SIG-M5 treated with dmso at 0.1 percent for 504 hours (cell line): ENCODE results near the gene C11orf98.
"Not testable (repeated sequence)": the region's sequence is repeated elsewhere in the genome, so short reads cannot be mapped to it uniquely, and the experiment has no call there.

Experiments
- DNase-seq: peaks from one replicate; lab custom pipeline; 2025; ENCODE audit not compliant: unreplicated experiment; lab: John Stamatoyannopoulos, UW

Gene C11orf98

GRCh38 chr11:62654297-62654696 is 10.7 kb downstream of the C11orf98 start:
- no peak for DNase-seq

- no peak for DNase-seq
Observed at GRCh38 chr11:62652161-62653006, 12.6 kb downstream of the C11orf98 start.

DNA sequence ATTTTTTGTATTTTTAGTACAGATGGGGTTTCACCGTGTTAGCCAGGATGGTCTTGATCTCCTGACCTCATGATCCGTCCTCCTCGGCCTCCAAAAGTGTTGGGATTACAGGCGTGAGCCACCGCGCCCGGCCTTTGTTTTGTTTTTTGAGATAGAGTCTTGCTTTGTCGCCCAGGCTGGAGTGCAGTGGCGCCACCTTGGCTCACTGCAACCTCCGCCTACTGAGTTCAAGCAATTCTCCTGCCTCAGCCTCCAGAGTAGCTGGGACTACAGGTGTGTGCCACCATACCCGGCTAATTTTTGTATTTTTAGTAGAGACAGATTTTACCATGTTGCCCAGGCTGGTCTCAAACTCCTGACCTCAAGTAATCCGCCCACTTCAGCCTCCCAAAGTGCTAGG is 14.7 kb downstream of the C11orf98 start:
- not testable (repeated sequence) for DNase-seq

GRCh38 chr11:62649486-62649885 is 15.5 kb downstream of the C11orf98 start:
- DNase-seq, result no peak

- DNase-seq, result no peak
Observed at GRCh38 chr11:62648967-62649364, 16.0 kb downstream of the C11orf98 start.

- DNase-seq, result no peak
Observed at GRCh38 chr11:62648185-62648966, 16.6 kb downstream of the C11orf98 start.

DNA sequence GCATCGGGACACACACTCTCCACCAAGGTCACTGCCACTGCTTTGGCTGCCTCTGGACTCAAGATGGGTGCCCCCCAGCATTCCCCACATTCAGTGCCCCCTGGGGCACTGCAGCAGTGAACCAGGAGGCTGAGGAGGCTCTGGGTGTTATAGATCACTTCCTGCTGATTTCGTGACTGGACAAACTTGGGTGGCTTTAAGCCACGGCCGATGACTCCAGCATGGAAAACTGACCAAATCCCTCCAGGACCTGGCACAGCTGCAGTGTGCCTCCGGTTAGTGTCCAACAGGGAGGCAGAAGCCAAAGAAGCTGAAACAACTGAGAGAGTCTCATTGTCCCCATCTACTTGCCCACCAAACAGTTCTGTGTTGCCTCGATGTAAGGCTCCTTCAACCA is 17.4 kb downstream of the C11orf98 start:
- no peak for DNase-seq

- DNase-seq, result no peak
Observed at GRCh38 chr11:62646825-62647608, 18.0 kb downstream of the C11orf98 start.

DNA sequence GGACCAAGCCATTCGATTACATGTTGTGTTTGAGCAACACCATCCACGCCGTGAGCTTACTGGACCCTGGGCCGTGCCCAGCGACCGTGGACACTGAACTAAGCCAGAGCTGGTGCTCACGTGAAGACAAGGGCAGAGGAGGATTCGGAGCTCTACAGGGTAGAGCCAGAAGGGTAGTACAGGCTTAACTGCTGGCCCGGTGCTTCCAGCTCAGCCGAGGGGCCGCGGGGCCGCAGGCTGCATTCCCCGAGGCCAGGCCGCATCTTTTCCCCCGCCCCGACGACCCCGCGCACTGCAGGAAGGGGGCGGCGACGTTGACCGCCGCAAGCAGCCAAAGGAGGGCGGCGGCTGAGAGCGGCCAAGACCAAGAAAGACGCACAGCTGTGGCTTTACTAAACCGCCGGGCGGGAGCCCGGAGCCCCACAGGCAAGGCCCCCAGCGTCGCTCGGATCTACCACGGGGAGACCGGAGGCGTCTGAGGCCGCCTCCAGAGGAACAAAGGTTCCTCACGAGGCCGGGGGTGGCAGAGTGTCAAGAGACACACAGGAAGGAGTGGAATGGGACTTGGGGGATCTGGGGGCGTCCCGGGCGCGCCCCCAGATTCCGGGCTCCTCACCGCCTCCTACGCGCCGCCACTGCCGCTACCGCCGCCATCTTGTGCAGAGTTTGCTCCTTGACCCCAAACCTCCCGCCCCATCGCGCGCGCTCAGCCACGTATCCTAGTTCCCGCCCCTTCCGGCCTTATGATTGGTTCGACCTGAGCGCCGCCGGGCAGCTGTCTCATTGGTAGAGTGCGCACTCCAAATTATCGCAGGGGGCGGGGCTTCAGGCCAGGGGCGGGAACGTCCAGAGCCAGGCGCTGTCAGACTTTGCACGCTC is 18.8 kb downstream of the C11orf98 start, which contains the start of gene GANAB:
Gene GANAB, minus strand, starts transcription at position 668 of the 879 bp plus-strand sequence. Its CDS starts 14 bp downstream, at position 654.
- peak; percentile 97 for DNase-seq

DNA sequence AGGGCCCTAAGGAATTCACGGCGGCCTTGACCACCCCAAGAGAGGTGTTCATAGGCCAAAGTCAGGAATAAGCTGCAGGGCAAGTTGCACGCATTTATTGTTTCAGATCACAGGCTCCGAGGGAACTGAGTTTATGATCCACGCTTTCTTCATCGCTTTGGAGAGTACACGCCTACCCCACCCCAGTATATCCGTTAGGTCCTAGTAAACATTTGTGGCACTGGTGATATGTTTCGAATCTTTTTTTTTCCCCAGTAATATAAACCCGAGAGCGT is 19.4 kb downstream of the C11orf98 start:
- DNase-seq, result no peak

DNA sequence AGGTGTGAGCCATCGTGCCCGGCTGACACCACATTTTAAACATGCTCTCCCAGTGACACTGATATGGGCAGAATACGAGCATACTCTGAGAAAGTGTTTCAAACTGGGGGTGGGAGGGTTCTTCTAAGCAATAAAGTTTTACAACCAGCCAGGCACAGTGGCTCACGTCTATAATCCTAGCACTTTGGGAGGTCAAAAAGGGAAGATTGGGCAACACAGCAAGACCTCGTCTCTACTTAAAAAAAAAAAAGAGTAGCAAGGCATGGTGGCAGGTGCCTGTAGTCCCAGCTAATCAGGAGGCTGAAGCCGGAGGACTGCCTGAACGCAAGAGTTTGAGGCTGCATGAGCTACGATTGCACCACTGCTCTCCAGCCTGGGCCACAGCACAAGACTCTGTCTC is 20.8 kb downstream of the C11orf98 start:
- peak; percentile 16 for DNase-seq

DNA sequence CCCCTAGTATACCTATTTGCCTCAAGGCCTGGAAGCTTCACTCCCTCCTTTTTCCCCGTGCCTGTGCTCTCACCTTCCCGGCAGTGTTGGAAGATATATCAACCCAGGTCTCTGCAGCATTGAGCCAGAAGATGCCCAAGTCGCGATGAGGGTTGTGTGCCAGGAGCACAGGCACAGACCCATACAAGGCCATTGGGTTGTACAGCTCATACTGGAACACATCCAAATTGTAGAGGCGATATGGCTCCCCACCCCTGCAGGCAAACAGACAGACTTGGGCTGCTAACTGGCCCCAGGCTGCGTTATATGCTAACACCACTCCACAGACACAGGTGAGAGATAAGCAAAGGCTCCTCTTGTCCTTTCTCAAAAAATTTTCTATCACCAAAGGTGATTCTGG is 32.5 kb downstream of the C11orf98 start:
- DNase-seq, result no peak

- peak; percentile 12 for DNase-seq
Observed at GRCh38 chr11:62627713-62628112, 37.3 kb downstream of the C11orf98 start.

DNA sequence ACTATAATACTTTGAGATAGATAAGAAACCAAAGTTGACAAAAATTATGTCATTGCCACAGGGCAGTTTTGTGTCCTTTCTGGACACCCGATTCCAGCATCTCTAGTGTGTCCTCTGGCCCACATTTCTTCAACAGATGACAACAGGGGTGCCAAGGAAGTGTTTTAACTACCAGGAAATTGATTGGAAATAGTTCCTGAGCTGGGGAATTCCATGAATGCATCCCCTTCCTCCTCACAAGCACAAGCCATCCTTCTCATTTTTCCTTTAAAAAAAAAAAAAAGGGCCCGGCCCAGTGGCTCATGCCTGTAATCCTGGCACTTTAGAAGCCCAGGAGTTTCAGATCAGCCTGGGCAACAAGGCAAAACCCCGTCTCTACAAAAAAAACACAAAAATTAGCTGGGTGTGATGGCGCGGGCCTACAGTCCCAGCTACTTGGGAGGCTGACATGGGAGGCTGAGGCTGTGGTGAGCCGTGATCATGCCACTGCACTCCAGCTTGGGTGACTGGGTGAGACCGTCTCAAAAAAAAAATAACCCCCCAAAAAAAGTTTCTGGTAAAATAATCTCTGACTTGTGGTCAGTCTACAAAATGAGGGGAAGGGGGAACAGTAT is 42.4 kb downstream of the C11orf98 start:
- no peak for DNase-seq

GRCh38 chr11:62621567-62622470 is 43.2 kb downstream of the C11orf98 start, which contains the start of gene B3GAT3:
Gene B3GAT3, minus strand, starts transcription at chr11:62621986. Its CDS starts 39 bp downstream, at chr11:62621947.
- DNase-seq, result peak; percentile 91

DNA sequence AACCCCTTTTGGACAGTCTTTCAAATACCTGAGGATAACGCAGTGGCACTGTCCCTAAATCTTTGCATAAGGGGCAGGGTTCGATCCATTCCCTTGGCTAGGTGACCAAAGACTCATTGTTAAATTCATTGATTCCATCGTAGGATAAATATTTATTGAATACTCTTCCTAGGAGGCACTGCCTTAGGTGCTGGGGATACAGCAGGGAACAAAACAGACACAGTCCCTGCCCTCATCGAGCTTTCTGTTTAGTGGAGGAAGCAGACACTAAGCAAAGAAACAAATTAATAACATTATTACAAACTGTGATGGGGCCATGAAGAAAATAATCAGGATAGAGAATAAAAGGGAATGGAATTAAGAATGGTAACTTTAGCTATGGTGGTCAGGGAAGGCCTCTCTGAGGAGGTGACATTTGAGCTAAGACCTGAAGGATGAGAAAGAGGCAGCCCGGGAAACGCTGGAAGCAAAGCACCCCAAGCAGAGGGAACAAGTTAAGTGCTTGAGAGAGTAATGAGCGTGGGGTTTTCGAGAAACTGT is 43.9 kb downstream of the C11orf98 start:
- DNase-seq, result no peak

DNA sequence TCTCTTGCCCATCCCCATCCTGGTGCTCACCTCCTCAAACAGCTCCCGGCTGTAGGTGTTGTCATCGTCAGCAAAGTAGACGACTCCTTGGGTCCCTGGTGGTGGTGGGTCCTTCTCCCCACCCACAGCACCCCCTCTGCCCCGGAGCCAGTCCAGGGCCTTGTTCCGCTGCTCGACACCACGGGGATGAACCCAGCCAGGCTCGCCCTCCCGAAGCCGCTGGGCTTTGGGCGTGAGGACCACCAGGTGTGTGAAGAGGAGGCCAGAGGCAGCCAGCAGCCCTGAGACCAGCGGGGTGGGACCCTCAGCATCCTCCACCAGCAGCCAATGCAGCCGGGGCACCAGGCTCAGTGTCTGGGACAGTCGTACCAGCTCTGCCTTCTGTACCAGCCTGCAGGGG is 48.1 kb downstream of the C11orf98 start:
- not testable (repeated sequence) for DNase-seq

- DNase-seq, result no peak
Observed at GRCh38 chr11:62615521-62615920, 49.5 kb downstream of the C11orf98 start.

DNA sequence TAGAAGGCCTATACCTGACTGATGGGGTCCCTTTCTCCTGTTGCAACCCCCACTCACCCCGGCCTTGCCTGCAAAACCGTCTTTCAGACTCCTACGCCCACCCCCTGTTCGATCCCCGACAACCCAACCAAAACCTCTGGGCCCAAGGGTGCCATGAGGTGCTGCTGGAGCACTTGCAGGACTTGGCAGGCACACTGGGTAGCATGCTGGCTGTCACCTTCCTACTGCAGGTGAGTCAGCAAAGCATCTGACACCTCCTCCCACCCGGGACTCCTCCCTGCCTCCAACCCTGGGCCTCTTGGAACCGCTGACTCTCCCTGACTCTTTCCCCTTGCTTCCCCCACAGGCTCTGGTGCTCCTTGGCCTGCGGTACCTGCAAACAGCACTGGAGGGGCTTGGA is 50.7 kb downstream of the C11orf98 start:
- DNase-seq, result no peak
